NB4 (cell line): ENCODE results near the gene NPAS3.

Experiments
- POLR2A ChIP-seq: IDR thresholded peaks from 2 replicates; pipeline ENCODE4 v1.6.1; 2011; ENCODE audit warnings: mild to moderate bottlenecking; ENCODE audit not compliant: insufficient read length; ENCODE audit errors: extremely low read depth
- TF ChIP-seq, protein P1 (sequence below): IDR thresholded peaks from one replicate; pipeline ENCODE4 v1.5.1; 2012; ENCODE audit warnings: low read depth, low read length

GRCh38 chr14:33528655-33529054 lies 590.0 kb downstream of the NPAS3 start:
- no peak for TF ChIP-seq POLR2A
- TF ChIP-seq, protein P1, sequence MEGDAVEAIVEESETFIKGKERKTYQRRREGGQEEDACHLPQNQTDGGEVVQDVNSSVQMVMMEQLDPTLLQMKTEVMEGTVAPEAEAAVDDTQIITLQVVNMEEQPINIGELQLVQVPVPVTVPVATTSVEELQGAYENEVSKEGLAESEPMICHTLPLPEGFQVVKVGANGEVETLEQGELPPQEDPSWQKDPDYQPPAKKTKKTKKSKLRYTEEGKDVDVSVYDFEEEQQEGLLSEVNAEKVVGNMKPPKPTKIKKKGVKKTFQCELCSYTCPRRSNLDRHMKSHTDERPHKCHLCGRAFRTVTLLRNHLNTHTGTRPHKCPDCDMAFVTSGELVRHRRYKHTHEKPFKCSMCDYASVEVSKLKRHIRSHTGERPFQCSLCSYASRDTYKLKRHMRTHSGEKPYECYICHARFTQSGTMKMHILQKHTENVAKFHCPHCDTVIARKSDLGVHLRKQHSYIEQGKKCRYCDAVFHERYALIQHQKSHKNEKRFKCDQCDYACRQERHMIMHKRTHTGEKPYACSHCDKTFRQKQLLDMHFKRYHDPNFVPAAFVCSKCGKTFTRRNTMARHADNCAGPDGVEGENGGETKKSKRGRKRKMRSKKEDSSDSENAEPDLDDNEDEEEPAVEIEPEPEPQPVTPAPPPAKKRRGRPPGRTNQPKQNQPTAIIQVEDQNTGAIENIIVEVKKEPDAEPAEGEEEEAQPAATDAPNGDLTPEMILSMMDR, result no peak
